ENCODE results near the gene RPL39. TPM values are rescaled to one million over a fixed set of nuclear protein-coding genes. Genes with fewer than 3 reads are reported as not detected.

Gene RPL39
- total and polyA plus RNA-seq, 8 donors: 117 to 8,391 (median 2,589) TPM

- intact Hi-C loops (cut with DNase I; ENCODE audit: low total_unique reads): no loop called here
These were observed 33.3 kb downstream of the RPL39 start, which contains the start of gene SOWAHD for GRCh38 chrX:119757979-119758730. SOWAHD (plus strand) TSS chrX:119758588; CDS start chrX:119758668, 80 bp downstream.

DNA sequence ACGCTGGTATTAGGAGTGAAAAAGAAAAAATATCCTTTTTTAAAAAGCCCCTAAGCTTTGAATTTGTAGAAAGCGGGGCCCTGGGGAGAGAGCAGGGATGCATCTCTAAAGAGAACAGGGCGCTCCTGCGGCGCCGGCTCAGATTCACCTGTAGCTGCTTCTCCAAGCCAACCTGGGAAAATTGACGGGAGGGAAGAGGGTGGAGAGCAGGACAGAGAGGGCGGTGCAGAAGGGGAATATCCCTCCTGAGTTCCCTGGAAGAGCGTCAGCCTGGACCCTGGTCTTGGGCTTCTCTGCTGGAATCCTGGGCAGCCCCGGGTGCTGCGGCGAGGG, 33.8 kb downstream of the RPL39 start:
- peaks cover 0 to 31% (median 27%) of the 10 kb centered on the region in 4 donors for H3K4me1 ChIP-seq
- H3K4me3 ChIP-seq: peak overlapping the region; percentile 47 to 63 (median 54)
- no peak for DNase-seq
- no peaks in the 10 kb centered on the region for H3K9me3 ChIP-seq
- peaks cover 0 to 12% (median 0%) of the 10 kb centered on the region in 3 donors for H3K27me3 ChIP-seq
- intact Hi-C loops (cut with DNase I; ENCODE audit: low total_unique reads): no loop called here
- 46 to 64% (median 50%) methylated on average over 9 to 12 of the region's 12 CpGs for WGBS, 5 donors
- TF ChIP-seq POLR2A (IDR thresholded peaks at IDR 0.05) (no peak), EP300 (IDR thresholded peaks at IDR 0.05) (no peak)
- TF ChIP-seq, protein P1, sequence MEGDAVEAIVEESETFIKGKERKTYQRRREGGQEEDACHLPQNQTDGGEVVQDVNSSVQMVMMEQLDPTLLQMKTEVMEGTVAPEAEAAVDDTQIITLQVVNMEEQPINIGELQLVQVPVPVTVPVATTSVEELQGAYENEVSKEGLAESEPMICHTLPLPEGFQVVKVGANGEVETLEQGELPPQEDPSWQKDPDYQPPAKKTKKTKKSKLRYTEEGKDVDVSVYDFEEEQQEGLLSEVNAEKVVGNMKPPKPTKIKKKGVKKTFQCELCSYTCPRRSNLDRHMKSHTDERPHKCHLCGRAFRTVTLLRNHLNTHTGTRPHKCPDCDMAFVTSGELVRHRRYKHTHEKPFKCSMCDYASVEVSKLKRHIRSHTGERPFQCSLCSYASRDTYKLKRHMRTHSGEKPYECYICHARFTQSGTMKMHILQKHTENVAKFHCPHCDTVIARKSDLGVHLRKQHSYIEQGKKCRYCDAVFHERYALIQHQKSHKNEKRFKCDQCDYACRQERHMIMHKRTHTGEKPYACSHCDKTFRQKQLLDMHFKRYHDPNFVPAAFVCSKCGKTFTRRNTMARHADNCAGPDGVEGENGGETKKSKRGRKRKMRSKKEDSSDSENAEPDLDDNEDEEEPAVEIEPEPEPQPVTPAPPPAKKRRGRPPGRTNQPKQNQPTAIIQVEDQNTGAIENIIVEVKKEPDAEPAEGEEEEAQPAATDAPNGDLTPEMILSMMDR (IDR thresholded peaks at IDR 0.05): no peak
- peak overlapping the region; percentile 32 to 79 (median 72) for H3K27ac ChIP-seq
- no peaks in the 10 kb centered on the region for H3K36me3 ChIP-seq

More at GRCh38 chrX:119757979-119758730, 33.3 kb downstream of the RPL39 start, which contains the start of gene SOWAHD:
- no peaks in the 10 kb centered on the region for H3K36me3 ChIP-seq
- no peaks in the 10 kb centered on the region for H3K9me3 ChIP-seq
- DNase-seq: peak; percentile 55 to 71
- peaks cover 0 to 31% (median 27%) of the 10 kb centered on the region in 4 donors for H3K4me1 ChIP-seq
- TF ChIP-seq, protein P1 (IDR thresholded peaks at IDR 0.05): no peak
- TF ChIP-seq POLR2AphosphoS5 (IDR thresholded peaks at IDR 0.05) (no peak), POLR2A (IDR thresholded peaks at IDR 0.05) (no peak), EP300 (IDR thresholded peaks at IDR 0.05) (no peak)
- H3K4me3 ChIP-seq: peak within 1 kb of the TSS; percentile 47 to 63 (median 54)
- peaks cover 0 to 12% (median 0%) of the 10 kb centered on the region in 3 donors for H3K27me3 ChIP-seq
- peak within 1 kb of the TSS; percentile 63 to 79 (median 72) for H3K27ac ChIP-seq
- WGBS, 5 donors: 0 to 46% (median 1%) methylated on average over 10 to 51 of the region's 59 CpGs

DNA sequence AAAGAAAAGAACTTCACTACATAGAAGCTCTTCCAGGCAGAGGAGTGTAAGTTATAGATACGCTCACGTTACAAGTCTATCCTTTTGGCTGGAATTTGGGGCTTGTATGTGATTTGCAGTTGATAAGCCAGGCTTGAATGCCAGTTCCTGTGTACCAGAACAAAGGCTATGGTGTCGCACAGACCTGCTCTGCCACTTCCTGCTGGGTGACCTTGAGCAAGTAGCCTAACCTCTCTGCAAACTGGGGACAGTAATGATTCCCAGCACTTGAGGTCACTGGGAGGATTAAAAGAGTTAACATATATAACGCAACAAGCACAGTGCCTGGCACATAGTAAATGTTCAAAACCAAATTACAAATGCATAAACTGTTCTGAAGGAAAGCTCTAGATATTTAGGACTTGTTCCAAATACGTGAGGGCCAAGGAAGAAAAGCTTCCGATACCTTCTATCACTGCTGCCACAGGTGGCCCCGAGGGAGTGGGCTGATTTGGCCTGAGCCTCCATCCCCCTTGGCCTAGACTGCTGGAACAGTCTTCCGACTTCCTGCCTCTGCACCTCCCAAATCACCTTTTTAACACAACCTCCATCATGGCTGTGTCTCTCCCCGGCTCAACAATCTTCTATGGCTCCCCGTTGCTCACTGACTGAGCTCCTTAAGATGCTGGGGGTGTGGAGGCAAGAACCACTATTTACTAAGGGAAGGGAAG, 34.3 kb downstream of the RPL39 start:
- TF ChIP-seq POLR2AphosphoS5 (IDR thresholded peaks at IDR 0.05) (no peak), EP300 (IDR thresholded peaks at IDR 0.05) (no peak), POLR2A (IDR thresholded peaks at IDR 0.05) (no peak)
- TF ChIP-seq, protein P1 (IDR thresholded peaks at IDR 0.05): no peak
- Histone ChIP-seq H3K27me3 (peaks cover 0 to 12% (median 0%) of the 10 kb centered on the region in 3 donors), H3K4me3 (no peak overlapping the region), H3K4me1 (peaks cover 0 to 31% (median 27%) of the 10 kb centered on the region in 4 donors), H3K36me3 (no peaks in the 10 kb centered on the region), H3K27ac (peak overlapping the region in 4 of 5 donors; percentile 70 to 79 (median 72)), H3K9me3 (no peaks in the 10 kb centered on the region)
- 55 to 67% (median 61%) methylated on average over 10 of the region's 10 CpGs for WGBS, 5 donors
- intact Hi-C loops (cut with DNase I; ENCODE audit: low total_unique reads): no loop called here
- peak; percentile 28 to 46 for DNase-seq

DNA sequence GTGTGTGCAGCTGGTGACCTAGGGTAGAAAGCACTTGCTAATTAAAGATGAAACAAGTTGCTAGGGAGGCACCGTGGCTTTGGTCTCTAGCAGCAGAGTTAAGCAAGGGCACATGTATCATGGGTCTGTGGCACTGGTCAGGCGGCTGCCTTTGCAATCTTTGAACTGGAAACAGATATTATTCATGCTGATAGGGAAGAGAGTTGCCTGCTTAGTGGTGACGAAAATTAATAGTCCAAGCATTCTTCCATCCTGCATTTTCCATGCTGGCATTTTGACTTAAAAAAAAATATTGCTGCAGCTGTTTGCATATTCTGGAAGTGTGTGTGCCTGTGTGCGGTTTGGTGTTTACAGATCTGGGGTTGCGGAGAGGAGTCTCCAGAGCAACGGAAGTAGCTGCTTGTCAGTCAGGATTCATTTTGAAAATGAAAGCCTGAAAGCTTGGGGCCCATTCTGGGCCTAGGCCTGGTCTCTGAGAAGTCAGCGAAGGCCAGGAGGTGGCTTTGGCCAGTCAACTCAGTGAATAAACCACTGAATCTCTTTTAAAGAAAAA, 35.4 kb downstream of the RPL39 start:
- Histone ChIP-seq H3K4me1 (peaks cover 0 to 31% (median 27%) of the 10 kb centered on the region in 4 donors), H3K4me3 (no peak overlapping the region), H3K36me3 (no peaks in the 10 kb centered on the region), H3K9me3 (no peaks in the 10 kb centered on the region), H3K27ac (peak overlapping the region; percentile 39 to 79 (median 72)), H3K27me3 (peaks cover 0 to 12% (median 0%) of the 10 kb centered on the region in 3 donors)
- intact Hi-C loops (cut with DNase I; ENCODE audit: low total_unique reads): no loop called here
- 20 to 41% (median 35%) methylated on average over 7 of the region's 7 CpGs for WGBS, 5 donors
- TF ChIP-seq EP300 (IDR thresholded peaks at IDR 0.05): no peak
- no peak for TF ChIP-seq POLR2AphosphoS5 (IDR thresholded peaks at IDR 0.05)
- TF ChIP-seq, protein P1 (IDR thresholded peaks at IDR 0.05): no peak
- no peak for TF ChIP-seq POLR2A (IDR thresholded peaks at IDR 0.05)
- peak; percentile 29 to 50 for DNase-seq
